Activated CD4-positive, alpha-beta T cell treated with anti-CD3 and anti-CD28 coated beads, Interleukin-2, amount 50 U/mL, for 16 hours (primary cell): ENCODE results near the gene HIRIP3.
"Not testable (repeated sequence)": the region's sequence is repeated elsewhere in the genome, so short reads cannot be mapped to it uniquely, and the experiment has no call there.

Experiments
- DNase-seq: peaks from one replicate; pipeline ENCODE4 v3.0.0-alpha.2; 2020

HIRIP3 gene

DNA sequence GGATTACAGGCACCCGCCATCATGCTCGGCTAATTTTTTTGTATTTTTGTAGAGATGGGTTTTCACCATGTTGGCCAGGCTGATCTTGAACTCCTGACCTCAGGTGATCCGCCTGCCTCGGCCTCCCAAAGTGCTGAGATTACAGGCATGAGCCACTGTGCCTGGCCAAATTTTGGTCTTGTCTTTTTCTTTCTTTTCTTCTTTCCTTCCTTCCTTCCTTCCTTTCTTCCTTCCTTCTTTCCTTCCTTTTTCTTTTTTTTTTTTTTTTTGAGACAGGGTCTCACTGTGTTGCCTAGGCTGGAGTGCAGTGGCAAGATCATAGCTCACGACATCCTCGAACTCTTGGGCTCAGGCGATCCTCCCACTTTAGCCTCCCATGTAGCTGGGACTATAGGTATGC is 20.0 kb upstream of the HIRIP3 start:
- DNase-seq = not testable (repeated sequence)

DNA sequence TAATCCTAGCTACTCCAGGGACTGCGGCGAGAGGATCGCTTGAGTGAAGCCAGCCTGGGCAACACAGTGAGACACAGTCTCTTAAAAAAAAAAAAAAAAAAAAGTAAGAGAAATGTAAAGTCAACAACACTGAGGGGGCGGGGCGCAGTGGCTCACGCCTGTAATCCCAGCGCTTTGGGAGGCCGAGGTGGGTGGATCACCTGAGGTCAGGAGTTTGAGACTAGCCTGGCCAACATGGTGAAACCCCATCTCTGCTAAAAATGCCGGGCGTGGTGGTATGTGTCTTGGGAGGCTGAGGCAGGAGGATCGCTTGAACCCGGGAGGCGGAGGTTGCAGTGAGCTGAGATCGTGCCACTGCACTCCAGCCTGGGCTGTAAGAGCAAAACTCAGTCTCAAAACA is 17.2 kb upstream of the HIRIP3 start:
- DNase-seq = not testable (repeated sequence)

DNA sequence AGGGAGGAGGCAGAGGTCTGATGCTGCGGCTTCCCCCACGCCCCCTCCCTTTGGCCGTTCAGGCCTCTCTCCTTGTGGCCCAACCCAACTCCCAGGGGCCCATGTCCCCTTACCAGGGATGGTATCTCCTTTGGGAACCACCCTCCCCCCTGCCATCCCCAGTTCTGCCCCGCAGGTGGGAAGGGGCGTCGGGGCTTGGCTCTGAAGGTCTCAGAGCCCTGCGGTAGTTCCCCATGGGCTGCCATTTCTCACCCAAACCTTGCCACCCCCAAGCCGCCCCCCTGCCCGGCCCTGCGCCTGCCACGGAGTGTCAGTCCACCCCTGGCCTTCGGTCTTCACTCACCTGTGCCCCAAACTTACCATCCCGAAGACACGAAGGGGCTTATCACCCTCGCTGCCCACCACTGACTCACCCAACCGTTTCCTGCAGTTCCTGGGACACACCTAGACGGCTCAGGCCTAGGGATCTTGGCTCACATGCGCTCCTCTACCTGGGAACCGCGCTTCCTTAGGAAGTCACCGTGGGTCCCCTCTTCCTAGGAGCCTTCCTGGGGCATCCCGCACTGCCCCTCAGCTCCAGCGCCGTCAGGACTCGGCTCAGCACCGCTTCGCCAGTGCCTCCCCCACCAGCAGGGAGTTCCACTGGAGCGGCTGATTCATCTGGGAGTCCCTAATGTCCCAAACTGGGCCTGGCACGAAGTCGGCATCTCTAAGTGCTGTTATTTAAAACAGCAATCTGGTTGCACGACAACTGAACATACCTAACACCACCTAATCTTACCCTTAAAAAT is 16.5 kb upstream of the HIRIP3 start:
- DNase-seq = no peak

DNA sequence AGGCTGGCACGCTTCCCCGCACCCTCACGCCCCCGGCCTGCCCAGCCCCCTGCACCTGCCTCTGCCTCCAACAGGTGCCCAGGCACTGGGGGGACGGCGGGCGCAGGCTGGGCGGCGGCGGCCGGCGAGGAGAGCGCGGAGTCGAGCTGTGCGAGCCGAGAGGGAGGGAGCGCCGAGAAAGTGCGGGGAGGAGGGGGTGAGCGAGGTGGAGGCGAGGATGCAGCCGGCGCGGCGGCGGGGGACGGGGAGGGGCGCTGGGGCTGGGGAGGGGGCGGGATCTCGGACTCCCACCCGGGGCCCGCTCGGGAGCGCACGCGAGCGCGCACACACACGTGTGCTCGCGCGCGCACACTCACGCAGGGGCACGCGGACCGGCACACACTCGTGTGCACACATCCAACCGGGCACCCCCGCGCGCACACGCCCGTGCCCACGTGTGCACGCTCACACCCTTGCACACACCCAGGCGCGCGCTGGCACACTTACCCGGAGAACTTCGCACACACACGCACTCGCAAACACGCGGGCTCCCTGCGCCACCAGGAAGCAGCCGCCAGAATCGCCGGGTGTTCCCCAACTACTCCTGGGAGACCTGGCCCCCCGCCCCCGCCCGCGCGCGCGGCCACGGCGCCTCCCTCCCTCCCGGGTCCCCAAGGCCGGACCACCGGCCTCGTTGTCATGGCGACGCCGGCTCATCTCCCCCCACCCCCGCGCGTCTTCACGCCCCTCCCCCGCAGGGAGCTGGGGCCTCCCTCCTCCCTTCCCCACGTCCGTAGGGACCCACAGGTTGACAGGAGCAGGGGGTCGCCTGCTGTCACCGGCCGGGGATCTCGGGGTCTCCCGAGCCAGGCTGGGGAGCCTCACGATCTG is 15.7 kb upstream of the HIRIP3 start, which contains the start of gene DOC2A:
Gene DOC2A (minus strand): TSS at position 184 of the 870 bp plus-strand sequence. CDS start 805 bp downstream, outside the sequence.
- DNase-seq = no peak

DNA sequence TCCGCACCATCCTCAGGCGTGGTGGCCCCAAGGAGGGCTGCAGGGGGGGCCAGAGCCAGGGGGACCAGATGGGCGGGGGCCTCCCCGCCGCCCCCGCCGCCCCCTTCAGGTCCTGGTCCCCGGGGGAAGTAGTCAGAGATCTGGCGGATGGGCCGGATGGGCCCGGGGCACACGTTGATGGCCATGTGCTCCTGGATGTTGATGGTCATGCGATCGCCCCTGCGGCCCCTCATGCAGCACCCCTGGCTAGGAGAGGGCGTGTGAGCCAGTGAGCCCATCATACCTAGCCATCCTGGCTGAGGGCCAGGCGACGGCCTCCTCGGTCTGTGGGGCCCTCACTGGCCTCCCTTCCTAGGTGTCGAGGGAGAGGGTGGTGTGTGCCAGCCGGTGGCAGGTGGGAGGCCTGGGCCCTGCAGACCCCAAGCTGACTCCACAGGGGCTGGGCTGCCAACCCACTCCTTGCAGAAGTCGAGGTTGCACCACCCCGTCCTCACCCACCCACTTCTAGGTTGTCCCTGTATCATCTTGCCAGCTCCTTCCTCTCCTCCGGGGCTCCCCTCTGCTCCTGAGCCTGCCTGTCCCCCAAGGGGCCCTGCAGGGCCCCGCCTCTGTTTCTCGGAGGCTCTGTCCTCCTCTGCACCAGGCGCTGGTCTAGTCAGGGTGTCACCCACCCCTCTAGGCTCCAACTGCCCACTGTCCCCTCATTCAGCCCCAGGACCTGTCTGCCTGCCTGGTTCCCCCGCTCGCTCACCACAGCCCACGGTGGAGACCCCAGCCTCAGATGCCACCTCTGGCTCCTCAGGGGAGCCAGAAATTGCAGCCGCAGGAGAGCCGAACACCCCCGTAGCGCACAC is 14.8 kb upstream of the HIRIP3 start:
- DNase-seq = no peak

DNA sequence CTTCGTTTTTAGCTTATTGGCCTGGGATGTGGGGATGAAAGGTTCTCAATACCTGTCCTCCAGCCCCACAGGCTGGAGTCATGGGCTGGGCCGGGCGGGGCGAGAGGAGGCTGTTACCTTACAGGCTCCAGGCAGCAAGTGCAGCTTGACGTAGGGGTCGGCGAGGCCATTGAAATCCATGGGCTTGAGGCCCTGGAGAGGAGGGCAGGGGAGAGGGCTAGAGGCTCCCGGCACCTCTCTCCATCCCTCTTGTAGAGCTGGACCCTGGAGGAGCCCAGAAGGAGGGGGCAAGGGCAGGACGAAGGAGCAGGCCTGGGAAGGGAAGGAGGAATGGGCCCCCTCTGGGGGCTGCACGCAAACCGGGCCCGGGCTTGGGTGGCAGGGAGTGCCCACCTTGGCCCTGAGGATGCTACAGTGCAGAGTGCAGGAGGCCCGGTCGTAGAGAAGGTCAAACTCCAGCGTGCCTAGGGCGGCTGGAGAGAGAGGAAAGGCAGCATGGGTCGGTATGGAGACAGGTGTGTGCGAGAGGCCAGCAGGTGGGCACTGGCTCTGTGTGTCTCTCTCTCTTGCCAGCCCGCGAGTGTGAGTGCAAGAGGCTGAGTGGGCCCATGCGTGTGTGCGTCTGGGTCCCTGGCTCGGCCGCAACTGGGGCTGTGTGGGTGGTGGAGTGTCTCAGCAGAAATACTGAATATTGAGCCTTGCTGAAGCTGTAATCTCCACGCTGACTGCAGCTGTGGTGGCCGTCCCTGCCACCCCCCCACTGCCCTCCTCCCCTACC is 13.9 kb upstream of the HIRIP3 start:
- no peak for DNase-seq

DNA sequence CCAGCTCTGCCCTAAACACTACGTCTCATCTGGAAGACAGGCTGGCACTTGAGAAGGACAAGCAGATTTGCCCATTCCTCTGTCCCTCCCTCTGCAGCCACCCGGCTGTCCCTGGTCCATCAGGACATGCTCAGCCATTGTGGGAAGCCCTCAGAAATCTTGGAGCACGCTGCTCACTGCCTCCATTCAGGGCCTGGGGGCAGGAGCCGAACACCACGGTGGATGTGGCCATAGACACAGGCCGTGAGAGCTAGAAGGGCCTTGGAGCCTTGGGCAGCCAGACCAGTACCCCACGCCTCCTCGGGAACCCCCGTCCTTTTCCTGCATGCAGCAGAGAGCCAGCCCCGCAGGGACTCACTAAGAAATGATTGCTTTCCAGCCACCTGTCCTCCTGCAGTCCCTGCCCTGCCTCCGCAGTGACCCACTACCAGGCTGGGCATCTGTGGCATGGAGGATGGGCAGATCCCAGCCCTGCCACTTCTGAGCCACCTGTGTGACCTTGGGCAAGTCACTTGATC is 12.0 kb upstream of the HIRIP3 start:
- no peak for DNase-seq

DNA sequence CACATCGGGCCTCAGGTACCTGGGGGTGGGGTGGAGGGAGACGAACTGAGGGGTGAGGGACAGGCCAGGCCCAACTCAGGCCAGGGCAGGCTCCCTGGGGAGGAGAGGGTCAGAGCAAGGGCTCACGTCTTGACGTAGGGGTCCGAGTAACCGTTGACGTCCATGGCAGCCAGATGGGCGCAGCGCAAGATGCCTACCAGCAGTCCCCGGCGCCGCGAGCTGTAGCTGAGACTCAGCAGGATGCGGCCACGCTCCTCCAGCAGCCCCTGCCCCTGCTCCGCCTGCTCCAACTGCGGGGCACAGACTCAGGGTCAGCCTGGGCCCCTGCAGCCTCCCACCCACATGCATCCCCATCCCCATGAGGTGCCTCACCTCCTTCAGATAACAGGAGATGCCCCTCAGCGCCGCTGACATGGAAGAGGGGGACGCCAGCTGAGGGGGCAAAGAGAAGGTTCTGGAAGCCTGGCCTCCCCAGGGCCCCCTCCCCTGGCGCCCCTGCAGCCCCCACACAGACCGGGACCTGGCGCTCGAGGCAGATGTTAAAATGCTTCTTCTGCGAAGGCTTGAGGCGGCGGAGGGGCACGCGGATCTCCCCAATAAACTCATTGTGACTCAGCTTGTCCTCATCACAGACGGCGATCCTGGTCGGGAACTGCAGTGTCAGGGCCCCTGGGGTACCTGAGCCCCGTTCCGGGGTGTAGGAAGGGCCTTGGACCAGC is 11.4 kb upstream of the HIRIP3 start:
- no peak for DNase-seq

DNA sequence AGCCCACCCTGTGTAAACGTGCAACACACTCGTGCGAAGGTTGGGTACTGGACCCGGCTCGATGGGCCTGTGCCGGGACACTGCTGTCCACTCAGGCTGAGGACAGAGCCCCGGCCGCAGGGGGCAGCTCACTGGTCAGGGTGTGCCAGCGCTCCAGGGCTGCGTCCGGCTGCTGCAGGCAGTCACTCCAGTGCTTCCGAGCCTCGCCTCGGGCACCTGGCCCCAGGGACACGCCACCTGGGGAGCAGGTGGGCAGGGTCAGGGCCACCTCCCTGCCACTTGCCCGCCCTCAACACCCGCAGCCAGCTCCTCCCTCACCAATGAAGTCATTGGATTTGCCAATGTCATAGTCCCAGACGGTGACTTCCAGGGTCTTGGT is 10.7 kb upstream of the HIRIP3 start:
- DNase-seq = no peak

DNA sequence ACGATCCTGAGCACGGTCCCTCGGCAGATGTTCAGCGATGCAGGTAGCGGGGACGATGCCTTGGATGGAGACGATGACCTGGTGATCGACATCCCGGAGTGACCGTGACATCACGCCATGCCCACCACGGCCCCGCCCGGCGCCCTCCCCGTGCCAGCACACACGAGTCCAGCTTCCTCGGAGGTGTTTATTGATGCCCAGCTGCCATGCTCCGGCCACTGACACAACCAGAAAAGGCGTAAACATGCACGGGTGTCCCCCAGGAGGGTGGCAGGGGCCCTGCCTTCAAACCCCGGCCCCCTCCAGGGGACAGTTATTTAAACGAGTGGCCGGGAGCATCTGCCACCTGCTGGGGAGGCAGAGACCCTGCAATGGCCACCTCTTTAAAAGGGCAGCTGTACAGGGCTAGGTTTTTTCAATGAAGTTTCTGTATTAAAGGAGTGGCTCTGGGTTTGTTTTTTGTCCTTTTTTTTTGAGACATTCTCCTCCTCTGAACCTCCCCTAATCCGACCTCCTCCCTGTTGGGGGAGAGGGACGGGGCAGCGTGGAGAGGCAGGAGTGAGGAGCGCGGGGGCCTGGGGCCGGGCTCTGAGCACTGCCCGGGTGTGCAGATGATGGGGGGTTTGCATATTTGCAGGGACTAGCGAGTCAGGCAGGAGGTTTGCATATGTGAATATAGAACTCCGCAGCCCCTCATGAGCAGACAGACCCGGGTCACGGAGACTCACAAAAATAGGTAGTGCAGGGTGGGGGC is 10.1 kb upstream of the HIRIP3 start:
- peak; percentile 34 for DNase-seq

DNA sequence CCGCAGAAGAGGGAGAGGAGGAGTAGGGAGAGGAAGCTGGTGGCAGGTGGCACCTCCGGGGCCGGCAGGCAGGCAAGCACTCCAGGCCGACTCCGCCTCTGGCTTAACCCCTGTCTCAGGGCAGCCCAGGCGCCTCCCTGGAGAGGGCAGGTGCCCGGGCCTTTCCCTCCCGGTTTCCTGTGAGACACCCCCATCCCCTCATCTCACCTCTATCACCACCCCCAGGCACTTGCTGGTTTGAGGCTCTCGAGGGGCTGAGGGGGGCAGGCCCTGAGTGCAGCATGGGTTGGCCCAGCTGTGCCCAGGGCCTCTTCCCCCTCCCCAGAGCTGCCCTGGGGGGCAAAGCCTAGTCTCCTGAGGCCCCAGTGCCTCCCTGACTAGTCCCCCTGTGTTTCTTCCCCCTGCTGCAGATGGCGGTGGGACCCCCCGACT is 9.4 kb upstream of the HIRIP3 start:
- no peak for DNase-seq

DNA sequence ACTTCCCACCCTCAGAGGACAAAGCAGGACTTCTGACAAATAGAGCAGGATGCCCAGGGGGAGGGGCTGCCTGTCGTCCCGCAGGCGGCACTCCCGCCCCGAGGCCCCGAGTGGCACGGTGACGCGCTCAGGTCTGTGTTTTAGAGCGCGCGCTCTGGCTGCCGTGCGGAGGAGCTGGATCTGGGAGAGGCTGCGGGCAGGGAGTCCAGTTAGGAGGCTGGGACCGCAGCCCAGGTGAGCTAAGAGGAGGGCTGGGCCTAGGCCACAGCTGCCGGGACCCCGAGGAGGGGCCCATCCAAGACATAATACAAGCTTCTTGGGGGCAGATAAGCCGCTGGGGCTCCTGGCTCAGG is 9.0 kb upstream of the HIRIP3 start:
- no peak for DNase-seq

DNA sequence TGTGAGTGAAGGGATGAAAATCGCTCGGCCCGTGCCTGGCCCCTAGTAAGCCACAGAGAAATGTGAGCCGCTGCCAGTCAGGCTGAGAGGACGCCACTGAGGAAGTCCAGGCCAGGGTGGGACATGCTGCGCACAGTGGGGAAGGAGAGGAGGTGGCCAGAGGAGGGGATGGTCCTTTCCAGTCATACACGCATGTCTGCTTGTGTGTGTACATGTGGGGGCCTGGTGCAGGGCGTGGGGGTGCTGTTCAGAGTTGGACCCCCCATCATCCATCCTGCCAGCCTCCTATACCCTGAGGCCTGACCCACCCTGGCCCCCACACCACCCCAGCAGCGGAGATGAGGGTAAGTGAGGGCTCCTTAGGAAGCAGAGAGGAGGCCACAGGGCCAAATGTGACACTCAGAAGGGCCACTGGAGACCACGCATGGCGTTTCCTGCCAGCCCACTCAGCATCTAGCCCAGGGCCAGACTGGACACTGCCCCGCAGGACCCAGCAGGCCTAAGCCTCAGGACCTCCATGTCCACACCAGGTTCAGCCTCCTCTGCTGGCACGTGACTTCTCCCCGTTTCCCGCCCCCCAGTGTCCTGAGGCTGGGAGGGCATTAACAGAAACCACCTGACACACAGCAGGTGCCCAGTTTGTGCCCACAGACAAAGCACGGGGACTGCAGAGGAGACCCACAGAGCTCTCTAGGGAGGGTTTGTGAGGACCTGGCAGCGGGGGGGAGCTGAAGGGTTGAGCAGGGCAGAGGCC is 8.4 kb upstream of the HIRIP3 start:
- DNase-seq = no peak

DNA sequence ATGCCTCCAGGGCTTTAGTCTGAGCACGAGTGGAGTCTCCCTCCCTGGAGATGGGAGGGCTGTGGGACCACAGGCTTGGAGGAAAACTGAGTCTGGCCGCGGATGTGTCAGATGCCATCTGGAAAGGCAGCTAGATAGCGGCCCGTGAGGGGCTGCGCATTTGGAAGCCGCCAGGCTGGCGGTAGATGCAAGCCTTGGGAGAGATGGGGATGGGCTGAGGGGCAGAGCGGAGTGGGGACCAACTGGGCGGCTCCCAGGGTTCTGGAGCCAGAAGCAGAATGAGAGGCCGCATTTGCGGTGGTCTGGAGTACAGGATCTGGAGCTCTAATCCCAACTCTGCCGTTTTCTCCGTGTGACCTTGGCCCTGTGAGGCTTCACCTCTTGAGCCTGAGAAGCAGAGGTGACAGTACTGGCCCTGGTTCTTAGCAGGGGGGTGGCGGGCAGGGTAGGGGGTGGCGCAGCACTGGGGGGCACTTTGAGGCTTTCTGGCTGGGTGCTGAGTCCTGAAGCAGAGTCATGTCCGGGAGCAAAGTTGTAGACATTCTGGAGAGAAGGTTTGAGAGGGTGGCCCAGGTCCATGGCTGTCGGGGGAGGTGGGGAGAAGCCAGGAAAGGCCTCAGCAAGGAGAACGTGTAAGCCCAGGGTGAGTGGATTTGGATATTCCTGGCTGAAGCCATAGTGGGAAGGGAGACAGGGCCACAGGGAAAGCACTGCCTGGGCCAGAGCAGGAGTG is 7.4 kb upstream of the HIRIP3 start:
- no peak for DNase-seq

DNA sequence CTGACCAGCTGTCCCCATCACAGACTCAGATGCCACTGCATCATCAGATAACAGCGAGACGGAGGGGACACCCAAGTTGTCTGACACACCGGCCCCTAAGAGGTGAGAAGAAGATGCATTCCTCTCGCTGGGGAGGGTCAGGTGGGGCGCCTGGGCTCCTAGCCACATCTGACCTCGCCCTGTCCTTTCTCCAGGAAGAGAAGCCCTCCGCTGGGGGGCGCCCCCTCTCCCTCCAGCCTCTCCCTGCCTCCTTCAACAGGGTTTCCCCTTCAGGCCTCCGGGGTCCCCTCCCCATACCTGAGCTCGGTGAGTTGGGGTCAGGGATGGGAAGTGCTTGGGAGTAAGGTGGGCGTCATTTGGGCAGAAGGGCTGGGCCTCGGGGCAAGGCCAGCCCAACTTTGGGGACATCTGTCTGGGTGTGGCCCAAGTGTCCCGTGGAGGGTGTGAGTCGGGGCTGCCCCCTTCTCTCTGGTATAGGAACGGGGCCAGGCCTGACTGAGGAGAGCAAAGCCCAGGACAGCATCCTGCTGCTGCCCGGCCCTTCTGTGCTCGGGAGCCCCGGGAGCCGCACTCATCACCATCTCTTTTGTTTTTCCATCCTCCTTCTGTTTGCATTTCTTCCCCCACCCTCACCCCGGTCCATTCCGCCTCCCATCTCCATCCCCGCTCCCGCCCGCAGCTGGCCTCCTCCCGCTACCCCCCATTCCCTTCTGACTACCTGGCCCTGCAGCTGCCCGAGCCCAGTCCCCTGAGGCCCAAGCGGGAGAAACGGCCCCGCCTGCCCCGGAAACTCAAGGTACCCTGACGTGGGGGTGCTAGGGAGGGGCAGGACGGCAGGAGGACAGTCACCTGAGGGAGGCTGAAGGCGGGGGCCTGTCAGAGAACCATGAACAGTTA is 5.6 kb upstream of the HIRIP3 start:
- DNase-seq = no peak

DNA sequence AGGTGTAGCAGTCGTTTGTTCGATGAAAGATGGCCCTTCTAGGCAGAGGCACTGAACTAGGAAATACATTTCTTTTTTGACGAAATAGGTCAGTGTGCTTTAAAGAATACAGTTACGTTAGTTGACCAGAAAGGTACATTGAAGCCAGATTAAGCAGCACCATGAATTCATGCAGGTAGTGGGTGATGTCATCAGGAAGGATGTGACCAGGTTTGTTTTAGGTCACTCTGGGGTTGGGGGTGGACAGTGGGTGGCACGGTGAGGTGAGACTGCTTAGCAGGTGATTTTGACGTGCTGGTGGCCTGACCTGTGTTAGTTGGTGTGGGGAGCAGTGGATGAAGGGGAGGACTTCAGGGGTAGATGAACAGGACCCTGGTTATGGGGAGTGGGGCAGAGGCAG is 4.2 kb upstream of the HIRIP3 start:
- no peak for DNase-seq

DNA sequence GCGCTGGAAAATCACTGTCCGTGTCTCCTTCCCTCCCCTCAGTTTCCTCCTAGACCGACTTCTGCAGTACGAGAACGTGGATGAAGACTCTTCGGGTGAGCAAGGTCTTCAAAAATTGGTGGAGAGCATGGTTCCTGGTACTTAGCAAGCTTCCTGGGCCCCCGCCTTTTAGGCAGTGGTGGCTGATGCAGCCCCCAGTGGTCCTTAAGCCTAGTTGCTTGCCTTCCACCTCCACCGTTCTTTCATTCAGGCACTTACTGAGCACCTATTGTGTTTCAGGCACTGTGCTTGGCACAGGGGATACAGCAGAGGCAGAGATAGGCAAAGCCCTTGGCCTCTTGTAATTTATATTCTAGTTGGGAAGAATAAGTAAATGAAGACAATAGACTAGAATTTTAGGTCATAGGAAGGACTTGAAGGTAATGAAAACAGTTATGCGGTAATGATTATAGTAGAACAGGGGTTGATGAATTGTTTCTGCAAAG is 1.4 kb upstream of the HIRIP3 start:
- DNase-seq = no peak
